ENCODE data around the gene TRMO.

The TRMO gene

DNA sequence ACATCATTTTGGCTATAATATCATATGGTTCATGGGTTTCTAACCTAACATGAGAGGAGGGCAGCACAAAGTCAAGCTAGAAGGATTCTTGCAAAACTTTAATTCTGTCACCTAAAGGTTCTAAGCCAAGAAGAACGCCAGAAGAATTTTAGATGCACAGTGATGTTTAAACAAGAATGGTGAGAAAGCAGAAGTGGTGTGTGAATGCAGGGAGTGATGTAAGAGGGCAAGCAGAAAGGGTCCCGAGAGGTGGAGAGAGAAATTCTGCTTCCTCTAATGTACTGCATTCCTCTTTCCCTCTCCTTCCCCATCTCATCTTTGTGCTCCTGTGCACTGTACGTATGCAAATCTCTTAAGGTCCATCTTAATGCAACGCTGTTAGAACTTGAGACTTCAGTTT is 2.1 kb upstream of the TRMO start:
- Histone ChIP-seq H3K36me3 (replicated peaks; ENCODE audit: insufficient read depth, low read length) (no peaks in the 10 kb centered on the region), H2AFZ (ENCODE audit: low read length) (no peak overlapping the region), H3K27ac (ENCODE audit: low read length) (no peak overlapping the region), H3K9ac (ENCODE audit: low read length) (no peak overlapping the region), H4K20me1 (ENCODE audit: insufficient read depth, low read length) (no peaks in the 10 kb centered on the region), H3K27me3 (replicated peaks; ENCODE audit: insufficient read depth, low read length) (no peaks in the 10 kb centered on the region), H3K9me2 (replicated peaks; ENCODE audit: insufficient read depth, low read length) (no peaks in the 10 kb centered on the region), H3K4me2 (ENCODE audit: low read depth, low read length) (no peak overlapping the region), H3K79me2 (ENCODE audit: low read length) (peaks cover 29% of the 10 kb centered on the region), H3K4me3 (ENCODE audit: low read length) (no peak overlapping the region), H3K9me3 (replicated peaks; ENCODE audit: insufficient read depth, low read length) (no peaks in the 10 kb centered on the region), H3K4me1 (ENCODE audit: low read length) (peaks cover 7% of the 10 kb centered on the region), H3F3A (ENCODE audit: insufficient read depth, low read length) (peaks cover 17% of the 10 kb centered on the region)
- TF ChIP-seq EZH2 (optimal IDR thresholded peaks at IDR 0.05; ENCODE audit: low read depth, low read length) (no peak), CTCF (IDR thresholded peaks at IDR 0.05; ENCODE audit: low read length) (no peak), EZH2phosphoT487 (IDR thresholded peaks at IDR 0.05; ENCODE audit: low read length) (no peak)
- DNase-seq, result no peak

DNA sequence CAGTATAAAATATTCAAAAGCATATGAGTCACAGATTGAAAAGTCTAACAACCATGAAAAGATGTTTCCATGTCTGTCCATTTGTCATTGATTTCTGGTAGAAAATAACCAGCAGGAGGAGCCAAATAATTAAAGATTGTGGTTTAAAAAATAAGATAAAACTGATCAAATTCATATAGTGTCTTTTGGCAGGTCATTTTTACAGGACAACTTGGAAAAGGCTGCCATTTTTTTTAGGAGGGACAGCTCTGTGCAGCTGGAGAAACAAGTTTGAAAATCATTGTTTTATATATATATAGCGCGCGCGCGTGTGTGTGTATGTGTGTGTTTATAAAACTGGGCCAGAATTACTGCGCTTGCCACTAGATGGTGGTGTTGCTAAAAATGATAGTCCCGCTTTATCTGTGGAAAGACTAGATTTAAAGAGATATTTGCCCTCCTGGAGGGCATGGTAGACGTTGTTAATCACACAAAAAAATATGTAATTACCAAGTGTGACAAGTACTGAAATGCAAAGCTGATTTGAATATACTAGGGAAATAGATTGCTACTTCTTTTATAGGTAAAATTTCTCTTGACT is 1.3 kb upstream of the TRMO start:
- Histone ChIP-seq H3K9ac (ENCODE audit: low read length) (peak overlapping the region; percentile 83; the same call in 1 of the 2 replicates), H3K9me3 (replicated peaks; ENCODE audit: insufficient read depth, low read length) (no peaks in the 10 kb centered on the region), H3K4me2 (ENCODE audit: low read depth, low read length) (peak overlapping the region; percentile 84), H3K79me2 (ENCODE audit: low read length) (peaks cover 28% of the 10 kb centered on the region), H3K9me2 (replicated peaks; ENCODE audit: insufficient read depth, low read length) (no peaks in the 10 kb centered on the region), H3K4me1 (ENCODE audit: low read length) (peaks cover 7% of the 10 kb centered on the region), H3K27ac (ENCODE audit: low read length) (peak overlapping the region; percentile 85; the same call in 1 of the 2 replicates), H3F3A (ENCODE audit: insufficient read depth, low read length) (peaks cover 17% of the 10 kb centered on the region), H3K4me3 (ENCODE audit: low read length) (peak overlapping the region; percentile 44), H3K27me3 (replicated peaks; ENCODE audit: insufficient read depth, low read length) (no peaks in the 10 kb centered on the region), H3K36me3 (replicated peaks; ENCODE audit: insufficient read depth, low read length) (no peaks in the 10 kb centered on the region), H4K20me1 (ENCODE audit: insufficient read depth, low read length) (no peaks in the 10 kb centered on the region), H2AFZ (ENCODE audit: low read length) (peak overlapping the region; percentile 46)
- peak; percentile 84 for DNase-seq
- TF ChIP-seq EZH2 (optimal IDR thresholded peaks at IDR 0.05; ENCODE audit: low read depth, low read length) (no peak), CTCF (IDR thresholded peaks at IDR 0.05; ENCODE audit: low read length) (peak; percentile 77)

DNA sequence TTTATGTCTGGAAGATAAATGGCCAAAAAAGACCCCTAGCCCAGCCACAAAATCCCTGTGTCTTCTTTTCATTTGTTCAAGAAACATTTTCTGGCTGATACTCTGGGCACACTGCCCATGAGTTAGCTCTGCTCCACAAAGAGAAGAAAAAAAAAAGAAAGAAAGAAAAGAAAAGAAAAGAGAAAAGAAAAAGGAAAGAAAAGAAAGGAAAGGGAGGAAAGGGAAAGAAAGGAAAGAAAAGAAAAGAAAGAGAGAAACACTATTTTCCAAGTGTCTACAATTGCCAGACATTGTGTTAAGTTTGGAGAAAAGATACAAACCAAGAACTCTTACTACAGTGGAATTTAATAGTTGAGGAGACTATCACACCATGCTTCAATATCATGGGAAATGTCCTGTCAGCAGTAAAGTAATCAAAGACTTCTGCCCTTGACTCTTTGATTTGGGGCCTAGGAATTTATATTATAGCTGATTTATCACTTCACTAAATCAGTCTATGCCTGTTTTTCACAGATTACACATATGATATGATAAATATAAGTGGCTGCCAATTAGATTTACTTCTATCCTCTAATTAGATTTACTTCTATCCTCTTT is 3.0 kb downstream of the TRMO start:
- Histone ChIP-seq H4K20me1 (ENCODE audit: insufficient read depth, low read length) (no peaks in the 10 kb centered on the region), H3K4me2 (ENCODE audit: low read depth, low read length) (no peak overlapping the region), H3K27ac (ENCODE audit: low read length) (no peak overlapping the region), H3K9me3 (replicated peaks; ENCODE audit: insufficient read depth, low read length) (no peaks in the 10 kb centered on the region), H3K36me3 (replicated peaks; ENCODE audit: insufficient read depth, low read length) (no peaks in the 10 kb centered on the region), H3F3A (ENCODE audit: insufficient read depth, low read length) (peaks cover 17% of the 10 kb centered on the region), H3K79me2 (ENCODE audit: low read length) (peaks cover 38% of the 10 kb centered on the region), H3K4me3 (ENCODE audit: low read length) (no peak overlapping the region), H3K4me1 (ENCODE audit: low read length) (peaks cover 7% of the 10 kb centered on the region), H3K9ac (ENCODE audit: low read length) (no peak overlapping the region), H3K27me3 (replicated peaks; ENCODE audit: insufficient read depth, low read length) (no peaks in the 10 kb centered on the region), H2AFZ (ENCODE audit: low read length) (no peak overlapping the region), H3K9me2 (replicated peaks; ENCODE audit: insufficient read depth, low read length) (no peaks in the 10 kb centered on the region)
- no peak for TF ChIP-seq CTCF (IDR thresholded peaks at IDR 0.05; ENCODE audit: low read length)
- no peak for TF ChIP-seq EZH2 (optimal IDR thresholded peaks at IDR 0.05; ENCODE audit: low read depth, low read length)
- TF ChIP-seq EZH2phosphoT487 (IDR thresholded peaks at IDR 0.05; ENCODE audit: low read length), result no peak
- DNase-seq, result no peak

All from MM.1S (cell line).